GM19023 (cell line): ENCODE measurements around the gene FTO.

Experiments
- ATAC-seq: cut with Tn5 transposase; IDR thresholded peaks from one replicate; pipeline ENCODE4 v1.9.1; 2021; ENCODE audit warnings: mild to moderate bottlenecking, moderate library complexity; ENCODE audit not compliant: unreplicated experiment

The FTO gene

DNA sequence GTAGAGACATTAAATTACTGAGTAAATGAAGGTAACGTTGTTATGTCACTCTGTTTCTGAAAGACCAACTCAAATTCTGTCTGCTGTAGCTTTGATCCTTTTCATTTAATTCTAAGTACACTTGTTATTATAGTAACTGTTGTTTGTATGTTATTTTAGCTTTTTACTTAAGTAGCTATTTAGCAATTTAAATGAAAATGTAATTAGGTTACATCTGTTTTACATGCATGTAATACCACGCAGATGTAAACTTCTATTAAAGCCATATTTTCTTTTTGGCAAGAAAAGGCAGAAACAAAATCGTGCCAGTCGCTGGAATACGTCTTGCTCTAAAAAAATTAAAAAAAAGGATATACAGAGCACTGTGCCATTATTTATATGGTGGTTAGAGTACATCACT is 282.8 kb downstream of the FTO start:
- no peak for ATAC-seq

DNA sequence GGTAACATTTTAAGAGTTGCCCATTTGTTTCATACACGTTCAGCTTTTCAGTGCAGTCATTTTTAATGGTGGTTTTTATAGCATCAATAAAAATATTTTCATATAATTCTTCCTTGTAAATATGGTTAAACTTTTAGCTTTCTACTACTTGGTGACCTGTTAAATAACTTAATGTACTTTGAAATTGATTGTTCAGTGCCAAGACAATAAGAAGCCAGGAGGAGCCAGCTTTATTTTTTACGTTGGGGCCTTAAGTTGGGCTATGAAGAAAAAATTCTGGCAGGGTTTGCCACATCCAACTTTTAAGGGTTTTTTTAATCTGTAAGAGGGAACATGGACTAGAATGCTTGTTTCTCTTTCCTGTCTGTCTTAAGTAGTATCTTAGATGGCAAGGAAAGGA is 284.2 kb downstream of the FTO start:
- ATAC-seq = no peak

DNA sequence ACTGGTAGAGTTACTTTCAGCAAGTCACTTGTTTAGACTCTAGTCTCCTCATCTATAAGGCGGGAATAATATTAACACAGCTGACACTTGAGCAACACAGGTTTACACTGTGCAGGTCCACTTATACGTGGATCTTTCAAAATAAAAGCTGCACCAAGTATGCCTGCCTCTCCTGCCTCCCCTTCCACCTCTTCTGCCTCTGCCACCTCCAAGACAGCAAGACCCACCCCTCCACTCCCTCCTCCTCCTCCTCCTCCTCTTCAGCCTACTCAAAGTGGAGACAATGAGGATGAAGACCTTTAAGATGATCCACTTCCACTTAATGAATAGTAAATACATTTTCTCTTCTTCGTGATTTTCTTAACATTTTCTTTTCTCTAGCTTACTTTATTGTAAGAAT is 285.6 kb downstream of the FTO start:
- ATAC-seq = no peak

DNA sequence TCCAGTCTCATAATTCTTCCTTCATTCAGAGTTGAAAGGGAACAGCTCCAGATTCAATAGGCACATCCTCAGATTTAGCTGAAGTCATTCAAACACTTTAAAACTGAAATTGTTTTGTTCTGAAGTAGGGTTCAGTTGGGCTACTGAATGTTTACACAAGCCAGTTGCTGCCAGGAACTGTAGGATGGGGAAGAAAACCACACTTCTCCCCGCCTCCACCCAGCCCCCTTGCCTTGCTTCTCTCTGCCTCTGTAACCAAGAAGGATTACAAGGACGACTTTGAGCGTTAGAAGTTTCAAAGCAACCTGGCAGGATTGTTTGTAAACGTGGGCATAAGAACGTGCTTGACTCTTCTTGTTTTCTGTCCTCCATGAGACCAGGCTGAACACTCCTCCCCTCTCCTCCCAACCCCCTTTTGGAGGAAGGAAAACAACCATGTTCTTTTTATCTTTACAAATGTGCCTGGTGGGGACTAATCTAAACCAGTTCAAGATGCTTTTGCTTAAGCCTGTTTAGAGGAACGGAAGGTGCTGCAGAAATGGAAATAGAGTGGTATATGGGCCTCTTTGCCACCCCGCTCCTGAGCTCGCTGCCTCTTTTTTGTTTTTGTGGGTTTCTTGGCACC is 287.9 kb downstream of the FTO start:
- ATAC-seq = no peak

DNA sequence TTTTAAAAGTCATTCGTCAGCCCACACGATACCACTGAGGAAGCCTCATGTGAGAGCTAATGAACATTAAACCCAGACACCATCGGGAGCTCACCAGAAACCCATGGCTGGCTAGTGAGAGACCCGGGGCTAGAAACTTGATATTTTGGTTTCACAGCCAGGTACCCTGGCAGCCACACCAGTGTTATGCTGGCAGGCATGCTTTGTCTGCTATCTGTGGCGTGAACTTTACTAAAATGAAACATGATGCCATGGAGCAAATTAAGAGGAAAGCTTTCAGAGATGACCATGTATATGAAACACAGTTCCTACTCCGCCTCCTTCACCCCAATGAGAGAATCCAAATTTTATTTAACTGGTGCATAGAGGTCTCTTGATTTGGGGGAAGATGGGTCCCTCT is 291.4 kb downstream of the FTO start:
- no peak for ATAC-seq

DNA sequence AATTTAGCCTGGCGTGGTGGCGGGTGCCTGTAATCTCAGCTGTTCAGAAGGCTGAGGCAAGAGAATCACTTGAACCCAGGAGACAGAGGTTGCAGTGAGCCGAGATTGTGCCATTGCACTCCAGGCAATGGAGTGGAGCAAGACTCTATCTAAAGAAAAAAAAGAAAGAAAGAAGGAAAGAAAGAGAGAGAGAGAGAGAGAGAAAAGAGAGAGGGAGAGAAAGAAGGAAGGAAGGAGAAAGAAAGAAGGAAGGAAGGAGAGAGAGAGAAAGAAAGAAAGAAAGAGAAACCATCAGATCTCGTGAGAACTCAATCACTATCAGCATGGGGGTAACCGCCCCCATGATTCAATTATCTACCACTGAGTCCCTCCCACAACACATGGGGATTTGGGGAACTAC is 293.0 kb downstream of the FTO start:
- ATAC-seq = no peak

DNA sequence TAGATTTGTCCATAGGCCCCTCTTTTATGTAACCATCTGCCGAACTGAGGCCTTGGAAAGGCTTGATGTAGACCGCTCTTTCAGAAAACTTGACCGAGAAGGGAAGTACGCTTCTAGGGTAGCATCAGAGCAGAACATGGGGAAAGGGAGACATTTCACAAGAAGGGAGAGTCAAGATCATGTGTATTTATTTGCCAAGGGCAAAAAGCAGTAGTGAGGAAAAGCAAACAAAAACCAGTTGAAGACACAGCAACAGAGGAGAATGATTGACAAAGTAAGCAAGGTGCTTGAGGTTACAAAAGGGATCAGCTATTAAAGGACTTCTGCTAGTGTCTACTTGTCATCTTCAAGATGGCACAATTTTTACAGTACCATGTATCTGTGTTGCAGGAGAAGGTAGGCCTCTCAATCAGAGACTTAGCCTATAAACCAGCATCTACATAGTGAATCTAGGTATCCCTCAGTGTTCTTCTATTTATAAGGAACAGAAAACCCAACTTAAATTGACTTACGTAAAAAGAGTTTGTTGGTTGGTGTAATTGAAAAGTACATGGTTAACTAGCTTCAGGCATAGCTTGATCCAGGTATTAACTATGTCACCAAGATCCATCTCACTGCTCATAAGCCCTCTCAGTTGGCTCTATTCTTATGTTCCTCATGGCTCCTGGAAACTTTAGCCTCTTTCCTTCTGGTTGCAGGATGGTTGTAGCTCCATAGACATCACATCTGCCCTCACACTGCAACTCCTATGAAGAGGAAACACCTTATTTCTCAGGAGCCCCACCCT is 294.3 kb downstream of the FTO start:
- ATAC-seq = no peak

DNA sequence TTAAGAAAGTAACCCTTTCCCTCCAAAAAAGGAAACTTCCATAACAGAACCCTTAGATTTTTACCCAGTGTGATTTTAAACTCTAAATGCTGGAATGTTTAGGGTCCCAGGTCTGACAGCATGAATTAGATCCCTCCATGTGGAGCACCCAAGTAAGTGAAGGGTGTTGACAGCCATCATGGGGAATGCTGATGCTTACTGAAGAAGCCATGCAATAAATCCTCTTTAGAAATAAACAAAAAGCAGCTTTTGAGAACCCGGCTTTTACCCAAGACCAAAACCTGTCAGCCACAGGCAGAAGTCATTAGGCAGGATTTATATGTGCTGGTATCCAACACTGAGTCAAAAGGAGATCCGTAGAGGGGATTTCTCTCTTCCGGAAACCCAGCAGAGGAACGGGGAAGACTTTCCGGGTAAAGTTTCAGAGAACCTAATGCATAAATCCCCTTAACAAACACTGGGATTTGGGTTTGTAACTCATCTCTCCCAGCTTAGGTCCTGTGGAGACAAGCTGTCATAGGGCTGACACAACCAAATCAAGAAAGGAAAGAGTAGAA is 295.1 kb downstream of the FTO start:
- no peak for ATAC-seq

DNA sequence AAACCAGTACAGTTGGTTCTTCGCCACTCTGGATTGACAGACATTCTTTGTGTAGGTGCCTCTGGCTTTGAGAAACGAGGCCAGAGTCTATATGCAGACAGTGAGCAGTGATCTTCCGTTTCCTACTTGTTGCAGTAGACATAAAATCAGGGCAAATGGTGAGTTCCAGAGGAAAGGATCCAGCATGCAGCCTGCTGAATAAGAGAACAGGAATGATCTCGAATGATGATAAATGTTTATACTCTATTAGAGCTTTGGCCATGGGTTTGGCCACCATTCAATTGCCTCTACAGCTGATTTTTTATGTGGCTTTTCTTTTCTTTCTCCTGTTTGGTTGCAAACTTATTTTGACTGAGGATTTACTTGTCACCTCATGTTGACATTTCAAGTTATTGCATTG is 295.9 kb downstream of the FTO start:
- no peak for ATAC-seq

DNA sequence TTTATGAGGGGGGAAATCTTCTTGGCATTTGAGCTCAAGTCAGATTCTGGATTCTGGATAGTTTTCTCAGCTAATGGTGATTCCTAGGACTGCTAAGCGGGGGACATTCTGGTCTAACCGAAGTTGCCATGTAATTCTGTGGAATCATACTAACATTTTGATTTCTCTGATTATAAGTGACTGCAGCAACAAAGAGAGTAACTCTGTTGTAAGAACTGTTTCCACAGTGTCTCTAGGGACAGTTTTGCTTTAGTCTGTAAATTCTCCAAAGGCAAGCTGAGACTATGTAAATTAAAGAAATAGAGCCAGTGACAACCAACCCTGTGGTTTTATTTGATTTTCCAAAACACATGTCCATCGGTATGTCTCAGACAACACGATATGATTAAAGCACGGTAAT is 296.4 kb downstream of the FTO start:
- ATAC-seq = no peak

DNA sequence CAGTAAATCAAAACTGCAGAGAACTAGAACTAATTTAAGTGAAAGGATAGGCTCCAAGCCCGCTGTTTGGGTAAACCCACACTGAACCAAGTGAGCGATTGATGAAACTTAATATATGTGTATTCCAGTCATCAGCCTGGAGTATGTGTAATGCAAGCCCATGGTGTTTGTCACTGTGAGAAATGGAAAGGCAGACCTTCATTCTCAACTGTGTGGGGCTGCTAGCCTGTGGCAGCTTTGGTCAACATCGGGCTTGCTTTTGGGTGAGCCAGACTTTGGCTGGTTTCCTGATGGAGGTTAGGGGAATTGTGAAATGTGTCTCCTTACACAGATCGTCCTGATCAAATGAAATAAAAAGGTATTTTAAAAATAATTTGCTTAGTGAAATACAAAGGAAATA is 302.7 kb downstream of the FTO start:
- no peak for ATAC-seq

DNA sequence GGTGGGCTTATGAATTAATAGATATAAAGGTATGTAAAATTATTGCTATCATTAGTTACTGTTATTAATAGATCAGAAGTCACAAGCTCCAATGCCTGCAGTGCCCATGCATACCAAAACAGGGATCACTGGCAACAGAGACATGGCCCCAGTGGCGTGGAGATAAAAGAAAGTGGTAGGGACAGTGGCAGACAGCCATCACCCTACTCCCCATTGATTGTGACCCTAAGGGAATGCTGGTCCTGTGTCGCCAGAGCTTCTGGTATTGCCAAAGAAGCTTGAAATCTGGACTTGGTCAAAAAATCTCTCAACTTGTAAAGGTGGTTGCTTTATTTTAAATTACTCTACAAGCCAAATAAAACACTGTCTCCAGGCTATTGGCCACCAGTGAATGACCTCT is 303.5 kb downstream of the FTO start:
- ATAC-seq = no peak

DNA sequence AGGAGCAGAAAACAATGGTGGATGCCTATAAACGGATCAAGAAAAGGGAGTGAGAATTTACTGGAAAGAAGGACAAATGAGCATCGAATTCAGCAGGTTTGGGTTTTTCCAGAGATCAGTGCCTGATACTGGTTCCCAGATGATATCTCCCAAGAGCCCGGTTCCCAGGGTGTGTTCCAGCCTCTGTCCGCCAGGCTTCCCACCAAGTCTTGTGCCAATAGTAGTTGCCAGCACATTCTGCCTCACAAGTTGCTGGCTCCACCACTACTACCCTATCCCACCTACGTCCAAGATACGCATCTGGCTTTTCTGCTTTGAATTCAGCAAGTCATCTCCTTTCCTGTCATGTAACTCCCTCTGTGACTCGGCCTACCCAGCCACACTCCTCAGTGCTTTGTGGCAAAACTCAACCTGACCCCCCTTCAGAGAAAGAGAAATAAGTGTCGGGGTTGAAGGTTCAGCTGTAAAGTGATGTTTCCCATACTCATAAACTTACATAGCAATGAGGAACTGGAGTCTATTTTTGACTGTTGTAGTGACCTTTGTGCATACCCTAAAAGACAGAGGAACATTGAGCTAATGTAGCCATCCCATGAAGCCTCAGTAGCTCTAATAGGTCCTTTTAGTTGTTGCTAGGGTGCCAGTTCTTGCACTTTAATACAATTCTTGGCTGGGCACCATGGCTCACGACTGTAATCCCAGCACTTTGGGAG is 305.7 kb downstream of the FTO start:
- no peak for ATAC-seq

DNA sequence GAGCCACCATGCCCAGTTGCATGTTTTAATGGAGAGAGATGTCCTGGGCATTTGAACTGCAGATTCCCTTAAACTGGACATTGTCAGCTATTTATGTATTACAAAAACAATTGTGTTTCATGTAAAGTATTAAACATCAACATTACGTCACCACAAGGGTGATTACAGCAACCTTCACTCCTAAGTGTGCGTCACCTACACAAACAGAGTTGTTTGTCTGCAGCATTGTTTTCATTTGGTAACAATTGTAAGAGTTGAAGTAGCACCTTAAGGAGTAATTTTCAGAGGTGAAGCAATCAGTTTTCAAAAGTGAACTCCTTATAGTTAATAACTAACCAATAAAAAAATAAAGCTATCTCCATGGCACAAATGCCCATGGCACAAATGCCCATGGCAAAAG is 311.2 kb downstream of the FTO start:
- ATAC-seq = no peak

DNA sequence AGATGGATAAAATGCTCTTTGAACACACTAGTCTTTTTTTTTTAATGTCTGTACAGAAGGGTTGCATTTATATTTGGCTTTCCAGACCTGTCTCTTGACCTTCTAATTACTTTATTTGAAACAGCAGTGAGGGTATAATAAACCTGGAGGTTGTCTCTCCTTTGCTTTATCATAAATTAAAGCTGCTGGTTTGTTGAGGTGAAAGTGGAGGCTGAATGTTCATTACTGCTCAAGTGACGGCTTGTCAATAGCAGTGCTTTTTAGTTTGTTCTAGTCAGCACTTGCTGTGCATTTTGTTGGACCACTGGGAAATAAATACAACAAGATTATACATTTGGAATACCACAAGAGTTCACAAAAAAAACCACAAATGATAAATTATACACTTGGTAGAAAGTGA is 318.4 kb downstream of the FTO start:
- ATAC-seq = no peak

DNA sequence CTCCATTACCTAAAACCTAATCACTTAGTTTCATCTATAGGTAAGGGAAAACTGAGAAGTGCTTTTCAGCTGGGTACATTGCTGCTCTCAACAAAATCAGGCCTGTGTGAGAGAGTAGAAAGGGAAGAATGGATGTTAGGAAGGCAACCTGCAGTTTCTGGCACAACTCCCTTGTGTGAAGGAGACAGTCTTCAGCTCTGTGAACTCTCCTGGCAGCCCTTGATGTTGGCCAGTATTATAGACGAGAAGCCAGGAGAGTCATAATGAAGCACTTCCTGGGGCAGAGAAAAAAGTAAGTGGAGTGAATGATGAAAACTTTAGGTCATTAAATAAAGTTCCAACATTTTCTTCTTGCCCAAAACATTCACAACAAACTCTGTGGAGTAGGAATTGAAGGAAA is 322.5 kb downstream of the FTO start:
- ATAC-seq = no peak

DNA sequence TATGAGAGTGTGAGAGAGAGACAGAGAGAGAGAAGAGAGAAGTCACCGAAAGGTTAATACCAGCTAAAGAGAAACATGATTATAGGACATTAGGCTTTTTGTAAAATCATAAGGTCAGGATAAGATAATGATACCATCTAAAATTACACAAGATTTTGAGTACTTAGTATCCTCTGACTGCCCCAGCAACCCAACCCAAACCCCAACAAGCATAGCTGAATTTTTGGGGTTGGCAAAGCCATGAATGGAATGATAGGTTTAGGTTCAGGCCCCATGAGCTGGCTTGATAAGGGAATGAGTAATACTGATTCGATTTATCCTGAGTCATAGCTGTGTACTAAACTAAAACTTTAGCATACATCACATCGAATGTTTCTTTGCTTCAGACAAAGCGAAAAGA is 323.1 kb downstream of the FTO start:
- ATAC-seq = no peak

DNA sequence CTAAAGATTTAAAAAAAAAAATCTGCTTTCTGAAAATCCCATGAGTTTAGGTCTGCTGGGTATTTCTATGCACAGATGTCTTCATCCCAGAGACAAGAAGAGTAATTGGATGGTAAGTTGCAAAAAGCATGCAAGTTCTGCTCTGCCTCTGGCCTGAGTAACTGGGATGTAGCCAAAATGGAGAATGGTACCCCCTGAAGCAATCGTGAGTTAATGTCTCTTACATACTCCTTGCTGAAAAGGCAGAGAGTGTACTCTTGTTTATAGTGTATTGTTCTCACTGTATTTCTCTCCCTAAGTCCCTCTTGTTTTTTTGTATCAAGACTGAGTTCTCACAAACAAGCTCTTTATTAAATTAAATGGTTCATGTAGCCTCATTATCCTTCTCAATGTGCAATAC is 323.6 kb downstream of the FTO start:
- no peak for ATAC-seq

DNA sequence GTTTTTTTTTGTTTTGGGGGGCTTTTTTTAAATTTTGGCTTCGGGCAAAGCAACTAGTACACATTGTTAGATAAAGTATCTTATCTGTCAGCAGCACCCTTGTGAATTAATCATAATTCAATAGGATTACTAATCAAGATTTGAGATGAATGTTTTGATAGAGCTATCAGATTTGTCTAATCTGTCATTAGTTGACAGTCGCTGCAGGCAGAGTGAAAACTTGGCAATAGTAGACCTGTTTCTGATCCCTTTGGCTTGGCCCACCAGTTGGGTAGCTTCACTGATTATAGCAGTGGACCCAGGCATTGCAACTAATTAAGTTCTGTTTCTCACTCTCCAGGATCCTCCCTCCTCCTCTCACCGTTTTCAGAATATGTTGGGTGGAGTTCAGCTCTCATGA is 324.0 kb downstream of the FTO start:
- no peak for ATAC-seq

DNA sequence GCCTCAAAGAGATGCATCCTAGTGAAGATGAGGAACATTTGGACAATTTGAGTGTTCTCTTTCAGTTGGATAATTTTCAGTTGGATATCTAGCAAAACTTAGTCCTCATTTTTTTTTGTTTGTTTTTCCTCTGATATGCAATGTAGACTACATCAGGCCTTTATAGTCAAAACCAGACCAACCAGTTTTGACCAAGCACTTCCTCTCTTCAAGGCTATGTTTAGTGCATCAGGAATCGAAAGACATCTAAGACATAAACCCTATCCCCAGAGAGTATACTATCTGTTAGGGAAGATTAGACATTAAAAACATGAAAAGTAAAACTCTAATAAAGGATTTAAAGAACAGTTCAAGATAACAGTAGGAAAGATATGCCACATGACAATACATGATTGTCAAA is 326.5 kb downstream of the FTO start:
- no peak for ATAC-seq

DNA sequence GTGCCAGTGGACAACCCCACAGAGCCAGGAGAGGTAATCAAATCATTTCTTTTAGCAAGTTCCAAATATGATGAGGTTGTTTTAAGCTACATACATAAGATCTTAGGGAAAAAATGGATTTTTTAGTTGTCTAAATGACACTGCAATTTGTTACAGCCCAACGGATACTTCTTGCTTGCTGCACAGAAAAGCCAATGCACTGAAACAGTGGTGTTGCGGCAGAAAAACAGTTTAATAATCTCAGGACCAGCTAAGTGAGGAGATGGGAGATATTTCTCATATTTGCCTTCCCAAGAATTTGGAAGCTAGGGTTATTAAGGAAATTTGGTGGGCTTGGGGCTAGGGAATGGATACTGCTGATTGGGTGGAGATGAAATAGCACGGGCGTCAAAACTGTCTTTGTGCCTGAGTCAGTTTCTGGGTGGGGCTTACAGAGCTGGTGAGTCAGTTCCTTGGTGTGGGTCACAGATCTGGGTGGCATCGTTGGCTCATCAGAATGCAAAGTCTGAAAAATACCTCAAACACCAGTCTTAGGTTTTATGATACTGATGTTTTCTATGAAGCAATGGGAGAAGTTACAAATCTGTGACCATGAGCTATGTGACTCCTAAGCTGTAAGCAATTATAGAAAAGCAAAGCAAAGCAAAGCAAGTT is 327.3 kb downstream of the FTO start:
- ATAC-seq = no peak
